Activated effector memory CD4-positive, alpha-beta T cell treated with Interleukin-2 at 50 U/mL for 16 hours (primary cell): ENCODE measurements around the gene NQO1.
"Not testable (repeated sequence)": the region's sequence is repeated elsewhere in the genome, so short reads cannot be mapped to it uniquely, and the experiment has no call there.

Experiments used
- DNase-seq: peaks from one replicate; pipeline ENCODE4 v3.0.0-alpha.2; 2020

The NQO1 gene

GRCh38 chr16:69741951-69742904 is 15.9 kb upstream of the NQO1 start:
- DNase-seq, result no peak

- DNase-seq, result no peak
These were observed 15.2 kb upstream of the NQO1 start for GRCh38 chr16:69741519-69741918.

GRCh38 chr16:69732101-69732500 is 5.7 kb upstream of the NQO1 start:
- no peak for DNase-seq

GRCh38 chr16:69731280-69731679 is 4.9 kb upstream of the NQO1 start:
- DNase-seq, result not testable (repeated sequence)

GRCh38 chr16:69729030-69729429 is 2.7 kb upstream of the NQO1 start:
- DNase-seq, result not testable (repeated sequence)

GRCh38 chr16:69727916-69728270 is 1.5 kb upstream of the NQO1 start:
- DNase-seq, result no peak

- DNase-seq, result no peak
These were observed 664 bp downstream of the NQO1 start for GRCh38 chr16:69725480-69726312.

- DNase-seq, result no peak
These were observed 1.3 kb downstream of the NQO1 start for GRCh38 chr16:69724981-69725479.

- DNase-seq, result no peak
These were observed 1.9 kb downstream of the NQO1 start for GRCh38 chr16:69724414-69724873.

GRCh38 chr16:69721441-69721957 is 4.9 kb downstream of the NQO1 start:
- no peak for DNase-seq

GRCh38 chr16:69720822-69721430 is 5.4 kb downstream of the NQO1 start:
- DNase-seq, result no peak

GRCh38 chr16:69718111-69718764 is 8.1 kb downstream of the NQO1 start:
- DNase-seq, result no peak

- no peak for DNase-seq
These were observed 9.3 kb downstream of the NQO1 start for GRCh38 chr16:69717066-69717465.

GRCh38 chr16:69712914-69713581 is 13.3 kb downstream of the NQO1 start:
- no peak for DNase-seq

GRCh38 chr16:69712277-69712676 is 14.1 kb downstream of the NQO1 start:
- no peak for DNase-seq

- no peak for DNase-seq
These were observed 15.1 kb downstream of the NQO1 start for GRCh38 chr16:69711115-69711740.

- DNase-seq, result no peak
These were observed 16.8 kb downstream of the NQO1 start for GRCh38 chr16:69709456-69710084.

GRCh38 chr16:69707920-69708683 is 18.3 kb downstream of the NQO1 start:
- no peak for DNase-seq

- DNase-seq, result no peak
These were observed 19.4 kb downstream of the NQO1 start for GRCh38 chr16:69706975-69707340.
